NB4 (cell line): Measurements from ENCODE around the gene ARFRP1.
"Not testable (repeated sequence)": the region's sequence is repeated elsewhere in the genome, so short reads cannot be mapped to it uniquely, and the experiment has no call there.

ENCODE experiments used
- DNase-seq: peaks from one replicate; pipeline ENCODE4 v3.0.0; 2010; ENCODE audit warnings: low read depth
- H3K4me3 ChIP-seq: one replicate; pipeline ENCODE4 v1.5.1; 2011; ENCODE audit warnings: mild to moderate bottlenecking, low read depth, low read length, moderate library complexity
- MYC ChIP-seq: IDR thresholded peaks from 2 replicates; pipeline ENCODE4 v1.6.1; 2011; ENCODE audit warnings: low read depth, low read length
- POLR2A ChIP-seq: IDR thresholded peaks from 2 replicates; pipeline ENCODE4 v1.6.1; 2011; ENCODE audit warnings: mild to moderate bottlenecking; ENCODE audit not compliant: insufficient read length; ENCODE audit errors: extremely low read depth
- TF ChIP-seq, protein P1 (sequence below): IDR thresholded peaks from 2 replicates; pipeline ENCODE4 v1.6.1; 2011; ENCODE audit warnings: low read depth, low read length
- TF ChIP-seq, protein P2 (sequence below): IDR thresholded peaks from one replicate; pipeline ENCODE4 v1.5.1; 2012; ENCODE audit warnings: low read depth, low read length

ARFRP1 gene

DNA sequence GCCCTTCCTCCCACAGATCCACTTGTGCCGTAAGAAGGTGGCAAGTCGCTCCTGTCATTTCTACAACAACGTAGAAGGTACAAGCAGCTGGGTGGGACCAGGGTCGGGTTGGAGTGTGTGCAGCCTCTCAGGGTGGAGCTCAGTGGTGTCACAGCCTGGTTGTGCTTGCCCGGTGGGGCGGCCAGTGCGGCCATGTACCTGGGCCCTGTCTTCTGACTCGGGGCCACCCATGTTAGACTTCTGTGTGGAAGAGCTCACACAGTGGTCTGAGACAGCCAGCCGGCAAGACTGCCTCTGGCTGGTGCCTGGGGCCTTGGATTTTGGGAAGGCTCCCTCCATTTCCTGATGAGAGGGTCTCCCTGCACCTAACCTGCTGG is 45.0 kb downstream of the ARFRP1 start:
- TF ChIP-seq MYC (no peak), POLR2A (no peak)
- TF ChIP-seq, protein P1, sequence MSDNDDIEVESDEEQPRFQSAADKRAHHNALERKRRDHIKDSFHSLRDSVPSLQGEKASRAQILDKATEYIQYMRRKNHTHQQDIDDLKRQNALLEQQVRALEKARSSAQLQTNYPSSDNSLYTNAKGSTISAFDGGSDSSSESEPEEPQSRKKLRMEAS: no peak
- TF ChIP-seq, protein P2, sequence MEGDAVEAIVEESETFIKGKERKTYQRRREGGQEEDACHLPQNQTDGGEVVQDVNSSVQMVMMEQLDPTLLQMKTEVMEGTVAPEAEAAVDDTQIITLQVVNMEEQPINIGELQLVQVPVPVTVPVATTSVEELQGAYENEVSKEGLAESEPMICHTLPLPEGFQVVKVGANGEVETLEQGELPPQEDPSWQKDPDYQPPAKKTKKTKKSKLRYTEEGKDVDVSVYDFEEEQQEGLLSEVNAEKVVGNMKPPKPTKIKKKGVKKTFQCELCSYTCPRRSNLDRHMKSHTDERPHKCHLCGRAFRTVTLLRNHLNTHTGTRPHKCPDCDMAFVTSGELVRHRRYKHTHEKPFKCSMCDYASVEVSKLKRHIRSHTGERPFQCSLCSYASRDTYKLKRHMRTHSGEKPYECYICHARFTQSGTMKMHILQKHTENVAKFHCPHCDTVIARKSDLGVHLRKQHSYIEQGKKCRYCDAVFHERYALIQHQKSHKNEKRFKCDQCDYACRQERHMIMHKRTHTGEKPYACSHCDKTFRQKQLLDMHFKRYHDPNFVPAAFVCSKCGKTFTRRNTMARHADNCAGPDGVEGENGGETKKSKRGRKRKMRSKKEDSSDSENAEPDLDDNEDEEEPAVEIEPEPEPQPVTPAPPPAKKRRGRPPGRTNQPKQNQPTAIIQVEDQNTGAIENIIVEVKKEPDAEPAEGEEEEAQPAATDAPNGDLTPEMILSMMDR: no peak
- no peak for DNase-seq
- H3K4me3 ChIP-seq: no peak overlapping the region

DNA sequence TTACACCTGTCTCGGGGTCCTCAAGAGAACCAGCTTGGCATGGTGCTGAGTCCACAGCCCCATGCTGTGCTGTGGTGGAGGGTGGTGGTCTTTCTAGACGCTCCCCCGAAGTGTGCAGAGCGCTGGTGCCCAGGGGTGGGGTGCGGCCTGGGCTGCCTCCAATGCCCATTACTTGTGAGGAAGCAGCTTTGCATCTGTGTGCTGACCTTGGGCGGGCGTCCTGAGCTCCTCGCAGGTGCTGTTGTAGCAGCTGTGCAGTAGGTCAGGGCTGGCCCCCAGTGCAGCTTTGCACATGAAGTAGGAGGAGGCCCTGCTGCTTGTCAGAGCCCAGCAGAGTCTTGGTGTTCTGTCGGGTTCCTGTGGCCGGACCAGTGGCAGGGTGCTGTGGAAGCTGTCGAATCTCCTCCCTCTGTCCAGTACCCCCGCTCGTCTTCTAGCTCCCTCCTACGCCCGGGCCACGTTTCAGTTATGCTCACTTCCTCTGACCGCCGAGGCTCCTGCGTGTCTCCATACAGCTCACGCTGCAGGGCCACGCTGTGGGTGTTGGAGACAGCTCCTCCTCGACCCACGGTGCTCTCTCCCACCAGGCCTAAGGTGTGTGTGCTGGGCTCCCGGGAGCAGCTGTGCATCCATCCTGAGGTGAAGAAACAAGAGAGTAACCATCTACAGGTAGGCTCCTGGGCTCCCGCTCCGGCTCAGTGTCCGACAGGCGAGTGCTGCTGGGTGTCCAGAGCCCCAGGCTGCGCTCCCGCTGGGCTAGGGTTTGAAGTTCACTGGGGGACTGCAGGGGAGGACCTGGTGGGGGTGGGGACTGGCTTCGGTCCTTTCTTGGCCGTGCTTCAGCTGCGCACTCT is 45.6 kb downstream of the ARFRP1 start:
- DNase-seq: no peak
- TF ChIP-seq POLR2A: no peak
- TF ChIP-seq, protein P1: no peak
- no peak for TF ChIP-seq MYC
- TF ChIP-seq, protein P2: no peak
- no peak overlapping the region for H3K4me3 ChIP-seq

DNA sequence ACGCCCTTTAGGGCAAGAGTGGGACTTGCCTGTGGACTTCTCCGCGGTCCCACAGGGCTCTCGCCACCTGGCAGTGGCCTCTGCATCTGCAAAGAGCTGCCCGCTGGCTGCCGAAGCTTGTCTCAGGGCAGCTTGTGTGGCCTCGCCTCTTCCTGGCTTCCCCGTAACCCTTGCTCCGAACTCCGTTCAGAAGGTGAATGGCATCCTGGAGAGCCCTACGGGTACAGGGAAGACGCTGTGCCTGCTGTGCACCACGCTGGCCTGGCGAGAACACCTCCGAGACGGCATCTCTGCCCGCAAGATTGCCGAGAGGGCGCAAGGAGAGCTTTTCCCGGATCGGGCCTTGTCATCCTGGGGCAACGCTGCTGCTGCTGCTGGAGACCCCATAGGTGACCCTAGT is 46.7 kb downstream of the ARFRP1 start:
- no peak for DNase-seq
- no peak overlapping the region for H3K4me3 ChIP-seq
- TF ChIP-seq, protein P1: no peak
- TF ChIP-seq, protein P2: no peak
- TF ChIP-seq MYC (no peak), POLR2A (no peak)

DNA sequence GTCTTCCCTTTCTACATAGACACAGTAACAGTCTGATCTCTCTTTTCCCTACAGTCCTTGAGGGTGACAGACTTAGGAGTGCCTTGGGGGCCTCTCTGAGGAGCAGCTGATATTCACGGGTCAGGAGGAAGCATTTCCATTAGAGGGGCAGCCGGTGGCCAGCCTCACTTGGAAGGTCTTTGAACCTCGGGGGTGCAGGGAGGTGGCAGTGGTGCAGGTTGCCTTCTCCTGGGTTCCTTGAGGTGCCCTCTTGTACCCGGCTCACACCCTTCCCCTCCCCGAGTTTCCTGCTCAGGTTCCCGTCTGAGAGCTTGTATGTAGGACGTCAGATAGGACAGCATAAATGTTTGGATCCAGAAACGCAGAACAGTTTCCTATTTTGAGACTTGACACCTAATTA is 47.2 kb downstream of the ARFRP1 start:
- TF ChIP-seq, protein P2: no peak
- TF ChIP-seq, protein P1: no peak
- TF ChIP-seq POLR2A (no peak), MYC (no peak)
- H3K4me3 ChIP-seq: no peak overlapping the region
- no peak for DNase-seq

DNA sequence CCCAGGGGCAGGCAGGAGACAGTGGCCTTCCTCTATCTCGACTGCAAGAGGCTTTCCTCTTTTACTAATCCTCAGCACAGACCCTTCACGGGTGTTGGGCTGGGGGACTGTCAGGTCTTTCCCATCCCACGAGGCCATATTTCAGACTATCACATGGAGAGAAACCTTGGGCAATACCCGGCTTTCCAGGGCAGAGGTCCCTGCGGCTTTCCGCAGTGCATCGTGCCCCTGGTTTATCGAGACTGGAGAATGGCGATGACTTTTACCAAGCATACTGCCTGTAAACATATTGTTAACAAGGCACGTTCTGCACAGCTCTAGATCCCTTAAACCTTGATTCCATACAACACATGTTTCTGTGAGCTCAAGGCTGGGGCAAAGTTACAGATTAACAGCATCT is 47.6 kb downstream of the ARFRP1 start:
- not testable (repeated sequence) for DNase-seq, H3K4me3 ChIP-seq

DNA sequence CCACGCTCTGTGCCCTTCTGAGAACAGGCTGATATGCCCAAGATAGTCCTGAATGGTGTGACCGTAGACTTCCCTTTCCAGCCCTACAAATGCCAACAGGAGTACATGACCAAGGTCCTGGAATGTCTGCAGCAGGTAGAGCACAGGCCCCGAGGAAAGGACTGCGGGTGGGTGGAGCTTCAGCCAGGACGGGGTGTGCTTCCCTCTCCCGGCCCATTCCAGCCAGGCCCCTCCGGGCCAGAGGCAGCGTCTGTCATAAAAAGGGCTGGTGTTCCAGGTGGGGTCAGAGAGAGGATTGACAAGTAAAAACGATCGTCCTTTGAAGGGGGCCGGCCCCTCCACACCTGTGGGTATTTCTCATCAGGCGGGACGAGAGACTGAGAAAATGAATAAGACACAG is 48.4 kb downstream of the ARFRP1 start:
- TF ChIP-seq, protein P1: no peak
- TF ChIP-seq POLR2A: no peak
- TF ChIP-seq, protein P2: no peak
- no peak for TF ChIP-seq MYC
- no peak for DNase-seq
- peak overlapping the region; percentile 92 for H3K4me3 ChIP-seq
